IMR-90 (cell line): ENCODE results near the gene ABCC5. TPM values are rescaled to one million over a fixed set of nuclear protein-coding genes. Genes with fewer than 3 reads are reported as not detected.

Experiments
- ATAC-seq: fragments of 200-7000 bp; cut with Tn5 transposase; 2 replicates; pipeline ENCODE4 v1.9.1; 2020; ENCODE audit warnings: low read depth, mild to moderate bottlenecking, moderate library complexity
- BruUV-seq: library from RNA; stranded (reverse); fragments of 400-500 nt; replicated peaks from 2 replicates; lab custom pipeline; 2021; lab: Mats Ljungman, UMichigan
- CTCF ChIA-PET: fragments of 300-600 bp; formaldehyde crosslinking; extraction: SDS; loops from one replicate; lab custom pipeline; 2021; ENCODE audit warnings: antibody characterized with exemption; lab: Yijun Ruan, JAX
- POLR2A ChIA-PET: fragments of 300-600 bp; sonication (Branson Sonifier 250); formaldehyde crosslinking; loops from one replicate; lab custom pipeline; 2022; ENCODE audit warnings: antibody characterized with exemption; ENCODE audit not compliant: unreplicated experiment; lab: Charles Lee
- DNase-seq: peaks from one replicate; pipeline ENCODE4 v3.0.0; 2013
- H2AFZ ChIP-seq: replicated peaks from 2 replicates; pipeline ENCODE3; 2013; ENCODE audit warnings: low read length, mild to moderate bottlenecking; ENCODE audit not compliant: poor library complexity
- H2AK5ac ChIP-seq: 2 replicates; pipeline ENCODE4 v1.6.1; 2013; ENCODE audit warnings: low read depth, low read length, inconsistent platforms
- H2AK9ac ChIP-seq: replicated peaks from 2 replicates; pipeline ENCODE3; 2013; ENCODE audit warnings: mild to moderate bottlenecking, low read depth, low read length, moderate library complexity; ENCODE audit not compliant: poor library complexity
- H2BK120ac ChIP-seq: 2 replicates; pipeline ENCODE4 v1.6.1; 2013; ENCODE audit warnings: low read depth, low read length, inconsistent platforms
- H2BK15ac ChIP-seq: 3 replicates; pipeline ENCODE4 v1.6.1; 2013; ENCODE audit warnings: low read depth, low read length, inconsistent platforms
- H2BK20ac ChIP-seq: 2 replicates; pipeline ENCODE4 v1.6.1; 2013; ENCODE audit warnings: low read depth, mild to moderate bottlenecking, inconsistent platforms, low read length, moderate library complexity
- H2BK5ac ChIP-seq: 2 replicates; pipeline ENCODE4 v1.6.1; 2013; ENCODE audit warnings: mild to moderate bottlenecking, low read depth, low read length, inconsistent platforms; ENCODE audit not compliant: poor library complexity, severe bottlenecking
- H3K14ac ChIP-seq: replicated peaks from 2 replicates; pipeline ENCODE4 v1.6.1; 2013; ENCODE audit warnings: low read depth, low read length, inconsistent platforms
- H3K18ac ChIP-seq: 2 replicates; pipeline ENCODE4 v1.6.1; 2013; ENCODE audit warnings: low read depth, low read length, control low read depth
- H3K23ac ChIP-seq: 2 replicates; pipeline ENCODE4 v1.6.1; 2013; ENCODE audit warnings: low read depth, low read length, inconsistent platforms
- H3K27ac ChIP-seq: 2 replicates; pipeline ENCODE4 v1.5.1; 2013; ENCODE audit warnings: mild to moderate bottlenecking, control low read depth, low read length; ENCODE audit not compliant: insufficient read depth
- H3K27me3 ChIP-seq: 2 replicates; pipeline ENCODE4 v1.6.1; 2013; ENCODE audit warnings: low read length; ENCODE audit not compliant: control insufficient read depth, insufficient read depth
- H3K36me3 ChIP-seq: 2 replicates; pipeline ENCODE4 v1.6.1; 2013; ENCODE audit warnings: low read length, mixed read lengths; ENCODE audit not compliant: control insufficient read depth, insufficient read depth
- H3K4ac ChIP-seq: 2 replicates; pipeline ENCODE4 v1.6.1; 2013; ENCODE audit warnings: low read depth, low read length, inconsistent platforms
- H3K4me1 ChIP-seq: 2 replicates; pipeline ENCODE4 v1.6.1; 2013; ENCODE audit warnings: low read length, mixed read lengths; ENCODE audit not compliant: control insufficient read depth, insufficient read depth
- H3K4me2 ChIP-seq: 2 replicates; pipeline ENCODE4 v1.6.1; 2013; ENCODE audit warnings: low read depth, mild to moderate bottlenecking, control low read depth, low read length, moderate library complexity
- H3K4me3 ChIP-seq: 2 replicates; pipeline ENCODE4 v1.5.1; 2013; ENCODE audit warnings: low read depth, mild to moderate bottlenecking, control low read depth, low read length, moderate library complexity; ENCODE audit not compliant: insufficient read depth
- H3K56ac ChIP-seq: 2 replicates; pipeline ENCODE4 v1.6.1; 2013; ENCODE audit warnings: low read length, inconsistent platforms; ENCODE audit not compliant: insufficient read depth; ENCODE audit errors: extremely low read depth
- H3K79me1 ChIP-seq, 2 experiments: 2 replicates each; pipeline ENCODE4 v1.6.1; 2013; ENCODE audit warnings: low read length in 2 of 2, inconsistent platforms in 1 of 2, low read depth in 1 of 2
- H3K9ac ChIP-seq: 2 replicates; pipeline ENCODE4 v1.6.1; 2013; ENCODE audit warnings: low read depth, low read length, control low read depth
- H3K9me1 ChIP-seq: 2 replicates; pipeline ENCODE4 v1.6.1; 2013; ENCODE audit warnings: low read length, inconsistent platforms; ENCODE audit not compliant: insufficient read depth
- H3K9me3 ChIP-seq: 2 replicates; pipeline ENCODE4 v1.6.1; 2013; ENCODE audit warnings: low read length; ENCODE audit not compliant: control insufficient read depth, insufficient read depth
- H4K20me1 ChIP-seq: 2 replicates; pipeline ENCODE4 v1.6.1; 2013; ENCODE audit warnings: low read length, inconsistent platforms; ENCODE audit not compliant: insufficient read depth
- H4K5ac ChIP-seq: 2 replicates; pipeline ENCODE4 v1.6.1; 2013; ENCODE audit warnings: mild to moderate bottlenecking, low read depth, low read length, control low read depth
- H4K8ac ChIP-seq, 2 experiments: 2 replicates each; pipeline ENCODE4 v1.6.1; 2013; ENCODE audit warnings: low read depth in 2 of 2, low read length in 2 of 2, control low read depth in 1 of 2, inconsistent platforms in 1 of 2
- H4K91ac ChIP-seq: 2 replicates; pipeline ENCODE4 v1.6.1; 2013; ENCODE audit warnings: low read depth, low read length, inconsistent platforms; ENCODE audit not compliant: insufficient read depth
- BHLHE40 ChIP-seq: fragments of 150-350 bp; IDR thresholded peaks from 2 replicates; pipeline ENCODE4 v1.6.1; 2016; ENCODE audit warnings: mild to moderate bottlenecking, low read depth, low read length
- CEBPB ChIP-seq: IDR thresholded peaks from 2 replicates; pipeline ENCODE4 v1.6.1; 2012; ENCODE audit warnings: low read depth, low read length, improper control_type of control experiment
- CHD1 ChIP-seq: IDR thresholded peaks from 2 replicates; pipeline ENCODE4 v1.6.1; 2012; ENCODE audit warnings: low read depth, low read length, improper control_type of control experiment
- ELK1 ChIP-seq: fragments of 150-350 bp; IDR thresholded peaks from 2 replicates; pipeline ENCODE4 v1.6.1; 2016; ENCODE audit warnings: low read depth, mild to moderate bottlenecking, low read length, moderate library complexity, borderline replicate concordance
- FOS ChIP-seq: fragments of 150-350 bp; IDR thresholded peaks from 2 replicates; pipeline ENCODE4 v1.6.1; 2016; ENCODE audit warnings: low read depth, low read length
- MXI1 ChIP-seq: IDR thresholded peaks from 2 replicates; pipeline ENCODE4 v1.6.1; 2012; ENCODE audit warnings: low read depth, mild to moderate bottlenecking, low read length, moderate library complexity, borderline replicate concordance
- NFE2L2 ChIP-seq: fragments of 150-350 bp; IDR thresholded peaks from 2 replicates; pipeline ENCODE4 v1.6.1; 2016; ENCODE audit warnings: low read depth, mild to moderate bottlenecking, low read length
- POLR2A ChIP-seq: IDR thresholded peaks from 2 replicates; pipeline ENCODE4 v1.6.1; 2012; ENCODE audit warnings: mild to moderate bottlenecking, low read depth, low read length
- RAD21 ChIP-seq: IDR thresholded peaks from 2 replicates; pipeline ENCODE4 v1.6.1; 2012; ENCODE audit warnings: low read length, improper control_type of control experiment
- RCOR1 ChIP-seq: IDR thresholded peaks from 2 replicates; pipeline ENCODE4 v1.6.1; 2012; ENCODE audit warnings: mild to moderate bottlenecking, low read length, improper control_type of control experiment; ENCODE audit not compliant: insufficient replicate concordance
- RFX5 ChIP-seq: IDR thresholded peaks from 2 replicates; pipeline ENCODE4 v1.8.0; 2012; ENCODE audit warnings: low read depth, mild to moderate bottlenecking, low read length, moderate library complexity
- WGBS, 2 experiments: methylation state at CpG; one replicate each; pipeline versions ENCODE4 v1.1.5 to v1.1.7; 2013; ENCODE audit warnings: missing lambda C conversion rate in 2 of 2; ENCODE audit not compliant: insufficient read length in 1 of 2; ENCODE audit errors: extremely low coverage in 2 of 2; 5-methylcytosine and 5-hydroxymethylcytosine counted together
- dilution Hi-C: fragments of 300-500 bp; cut with HindIII; formaldehyde crosslinking; loops from one replicate; pipeline ENCODE4 v1.14.3; 2018; ENCODE audit warnings: low sequenced_read_pairs; ENCODE audit not compliant: unreplicated experiment
- in situ Hi-C: fragments of 300-500 bp; cut with MboI; formaldehyde crosslinking; loops from 3 replicates; pipeline ENCODE4 v1.14.3; 2019; ENCODE audit warnings: low sequenced_read_pairs, inconsistent platforms, mixed read lengths
- intact Hi-C: fragments of 100-400 bp; cut with micrococcal nuclease; formaldehyde crosslinking; loops from 2 replicates; pipeline ENCODE4 v1.10.0; 2022
- polyA plus RNA-seq, 3 experiments: library from polyadenylated mRNA; depleted of rRNA; stranded (reverse); fragments of >200 nt; gene quantifications; 2 replicates each; pipeline ENCODE4 v1.2.3, GENCODE V29; 2012; ENCODE audit warnings: low replicate concordance in 1 of 3
- total RNA-seq: library from RNA; depleted of rRNA; stranded (reverse); fragments of >200 nt; gene quantifications from 2 replicates; pipeline ENCODE4 v1.2.3, GENCODE V29; 2012
- TF ChIP-seq, protein P1 (sequence below): conservative IDR thresholded peaks from 2 replicates; pipeline ENCODE4 v1.5.1; 2012; ENCODE audit warnings: mild to moderate bottlenecking, low read depth, low read length, improper control_type of control experiment
- TF ChIP-seq, protein P2 (sequence below): fragments of 150-350 bp; IDR thresholded peaks from 2 replicates; pipeline ENCODE4 v1.6.1; 2017; ENCODE audit warnings: mild to moderate bottlenecking, antibody characterized with exemption, low read length, low read depth

ABCC5 gene
- total and polyA plus RNA-seq, 2 of the 4 experiments (the other 2 are of a cell fraction) = 8.4 to 17.7 TPM

DNA sequence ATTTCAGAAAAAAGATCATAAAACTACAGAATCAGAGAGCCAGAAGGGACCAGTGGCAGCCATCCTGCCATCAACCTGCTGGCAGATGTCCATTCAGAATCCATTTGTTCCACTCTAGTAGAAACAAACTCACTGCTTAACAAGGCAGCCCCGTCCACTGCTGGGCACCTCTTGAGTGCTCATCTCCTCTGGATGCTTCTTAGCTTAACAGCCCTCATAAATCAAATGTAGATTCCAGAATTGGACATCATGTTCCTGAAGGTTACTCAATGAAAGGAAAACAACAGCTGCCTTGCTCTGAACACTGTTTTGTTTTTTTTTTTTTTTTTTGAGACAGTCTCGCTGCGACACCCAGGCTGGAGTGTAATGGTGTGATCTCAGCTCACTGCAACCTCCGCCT, 37.3 kb downstream of the ABCC5 start:
- Histone ChIP-seq H3K4me1 (peaks cover 4% of the 10 kb centered on the region), H3K56ac (no peak overlapping the region), H3K79me1 (no peaks in the 10 kb centered on the region), H2AFZ (no peak overlapping the region), H3K4ac (no peak overlapping the region), H2BK20ac (no peak overlapping the region), H3K27me3 (no peaks in the 10 kb centered on the region), H3K23ac (no peak overlapping the region), H3K9me3 (no peaks in the 10 kb centered on the region), H4K8ac (no peak overlapping the region), H2BK15ac (no peak overlapping the region), H3K18ac (no peak overlapping the region), H4K20me1 (no peaks in the 10 kb centered on the region), H2AK9ac (no peak overlapping the region), H3K36me3 (peaks cover 21% of the 10 kb centered on the region), H2BK5ac (no peak overlapping the region), H3K9ac (no peak overlapping the region), H4K5ac (no peak overlapping the region), H4K91ac (no peak overlapping the region), H2BK120ac (no peak overlapping the region), H3K4me3 (no peak overlapping the region), H3K9me1 (peaks cover 7% of the 10 kb centered on the region; the same call in 1 of the 2 replicates), H3K14ac (no peak overlapping the region), H3K4me2 (no peak overlapping the region), H2AK5ac (no peak overlapping the region), H3K27ac (no peak overlapping the region)
- WGBS, 2 experiments = 80% methylated on average over 1 of the region's 4 CpGs; no CpG with 5 or more reads in 1 of the 2 experiments
- TF ChIP-seq NFE2L2 (no peak), CHD1 (no peak), BHLHE40 (no peak), RFX5 (no peak), MXI1 (no peak), RAD21 (no peak), FOS (no peak), POLR2A (no peak), ELK1 (no peak), CEBPB (no peak), RCOR1 (no peak)
- TF ChIP-seq, protein P1, sequence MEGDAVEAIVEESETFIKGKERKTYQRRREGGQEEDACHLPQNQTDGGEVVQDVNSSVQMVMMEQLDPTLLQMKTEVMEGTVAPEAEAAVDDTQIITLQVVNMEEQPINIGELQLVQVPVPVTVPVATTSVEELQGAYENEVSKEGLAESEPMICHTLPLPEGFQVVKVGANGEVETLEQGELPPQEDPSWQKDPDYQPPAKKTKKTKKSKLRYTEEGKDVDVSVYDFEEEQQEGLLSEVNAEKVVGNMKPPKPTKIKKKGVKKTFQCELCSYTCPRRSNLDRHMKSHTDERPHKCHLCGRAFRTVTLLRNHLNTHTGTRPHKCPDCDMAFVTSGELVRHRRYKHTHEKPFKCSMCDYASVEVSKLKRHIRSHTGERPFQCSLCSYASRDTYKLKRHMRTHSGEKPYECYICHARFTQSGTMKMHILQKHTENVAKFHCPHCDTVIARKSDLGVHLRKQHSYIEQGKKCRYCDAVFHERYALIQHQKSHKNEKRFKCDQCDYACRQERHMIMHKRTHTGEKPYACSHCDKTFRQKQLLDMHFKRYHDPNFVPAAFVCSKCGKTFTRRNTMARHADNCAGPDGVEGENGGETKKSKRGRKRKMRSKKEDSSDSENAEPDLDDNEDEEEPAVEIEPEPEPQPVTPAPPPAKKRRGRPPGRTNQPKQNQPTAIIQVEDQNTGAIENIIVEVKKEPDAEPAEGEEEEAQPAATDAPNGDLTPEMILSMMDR = no peak
- TF ChIP-seq, protein P2, sequence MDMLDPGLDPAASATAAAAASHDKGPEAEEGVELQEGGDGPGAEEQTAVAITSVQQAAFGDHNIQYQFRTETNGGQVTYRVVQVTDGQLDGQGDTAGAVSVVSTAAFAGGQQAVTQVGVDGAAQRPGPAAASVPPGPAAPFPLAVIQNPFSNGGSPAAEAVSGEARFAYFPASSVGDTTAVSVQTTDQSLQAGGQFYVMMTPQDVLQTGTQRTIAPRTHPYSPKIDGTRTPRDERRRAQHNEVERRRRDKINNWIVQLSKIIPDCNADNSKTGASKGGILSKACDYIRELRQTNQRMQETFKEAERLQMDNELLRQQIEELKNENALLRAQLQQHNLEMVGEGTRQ = no peak
- BruUV-seq = no TSS peak
- dilution Hi-C loops (no loop called here), intact Hi-C loops (no loop called here), in situ Hi-C loops (no loop called here)
- ATAC-seq (no peak), DNase-seq (no peak)
- ChIA-PET CTCF (no interaction called here), POLR2A (no interaction called here)
